ENCODE results near the gene SRRM4.
"Not testable (repeated sequence)": the region's sequence is repeated elsewhere in the genome, so short reads cannot be mapped to it uniquely, and the experiment has no call there.

The SRRM4 gene

DNA sequence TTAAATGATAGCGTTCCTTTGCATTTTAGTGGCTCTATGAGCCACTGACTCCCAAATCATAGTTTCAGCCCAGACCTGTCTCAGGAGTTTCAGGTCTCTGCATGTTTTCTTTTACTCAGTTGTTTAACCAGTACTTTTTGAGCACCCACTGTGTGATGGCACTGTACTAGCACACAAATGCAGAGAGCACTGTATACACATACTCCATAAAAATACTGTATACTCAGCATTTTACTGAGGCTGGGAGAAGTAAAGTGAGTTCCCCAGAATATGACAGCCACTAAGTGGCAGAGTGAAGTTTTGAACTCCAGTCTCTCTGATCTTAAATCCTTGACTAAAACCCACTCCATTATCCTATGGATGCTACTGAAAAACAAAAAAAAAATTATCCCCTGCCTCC, 121.4 kb downstream of the SRRM4 start:
- no peaks in the 10 kb centered on the region for H3K27me3 Mint-ChIP-seq

DNA sequence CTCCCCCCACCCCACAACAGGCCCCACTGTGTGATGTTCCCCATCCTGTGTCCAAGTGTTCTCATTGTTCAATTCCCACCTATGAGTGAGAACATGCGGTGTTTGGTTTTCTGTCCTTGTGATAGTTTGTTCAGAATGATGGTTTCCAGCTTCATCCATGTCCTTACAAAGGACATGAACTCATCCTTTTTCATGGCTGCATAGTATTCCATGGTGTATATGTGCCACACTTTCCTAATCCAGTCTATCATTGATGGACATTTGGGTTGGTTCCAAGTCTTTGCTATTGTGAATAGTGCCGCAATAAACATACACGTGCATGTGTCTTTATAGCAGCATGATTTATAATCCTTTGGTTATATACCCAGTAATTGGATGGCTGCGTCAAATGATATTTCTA, 123.6 kb downstream of the SRRM4 start:
- H3K4me1 Mint-ChIP-seq (ENCODE audit: low read depth); H3K27ac Mint-ChIP-seq; H3K36me3 Mint-ChIP-seq (ENCODE audit: low read depth); H3K9me3 Mint-ChIP-seq; H3K27me3 Mint-ChIP-seq; H3K4me3 Mint-ChIP-seq: not testable (repeated sequence)

More for the DNA sequence above, 121.4 kb downstream of the SRRM4 start:
- H3K4me1 Mint-ChIP-seq (ENCODE audit: low read depth) = no peaks in the 10 kb centered on the region
- no peaks in the 10 kb centered on the region for H3K36me3 Mint-ChIP-seq (ENCODE audit: low read depth)
- H3K4me3 Mint-ChIP-seq = no peak overlapping the region
- no peak overlapping the region for H3K27ac Mint-ChIP-seq
- peaks cover 10% of the 10 kb centered on the region for H3K9me3 Mint-ChIP-seq

DNA sequence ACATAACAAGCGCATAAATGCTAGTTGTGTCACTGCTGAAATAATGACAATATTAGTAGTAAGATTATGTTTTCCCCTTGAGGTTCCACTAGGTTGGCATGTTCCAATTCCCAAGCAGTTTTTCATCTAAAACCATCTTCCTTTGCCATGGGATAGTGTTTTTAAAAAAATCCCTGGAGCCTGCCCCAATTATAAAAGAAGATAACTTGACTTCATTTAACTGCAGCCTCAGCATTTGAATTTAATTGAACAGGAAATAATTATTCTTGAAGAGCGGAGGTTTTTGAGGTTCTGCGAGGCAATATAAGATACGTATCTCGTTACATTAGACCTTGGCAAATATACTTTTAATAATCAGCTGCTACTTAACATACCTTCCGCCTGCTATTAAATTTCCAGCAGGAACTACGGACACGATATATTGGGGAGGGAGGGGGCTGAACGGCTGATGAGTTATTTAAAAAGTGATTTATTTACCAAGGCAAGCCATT, 132.2 kb downstream of the SRRM4 start:
- Mint-ChIP-seq H3K27me3 (peaks cover 4% of the 10 kb centered on the region), H3K4me1 (ENCODE audit: low read depth) (no peaks in the 10 kb centered on the region), H3K36me3 (ENCODE audit: low read depth) (no peaks in the 10 kb centered on the region), H3K4me3 (no peak overlapping the region), H3K9me3 (no peaks in the 10 kb centered on the region), H3K27ac (no peak overlapping the region)

DNA sequence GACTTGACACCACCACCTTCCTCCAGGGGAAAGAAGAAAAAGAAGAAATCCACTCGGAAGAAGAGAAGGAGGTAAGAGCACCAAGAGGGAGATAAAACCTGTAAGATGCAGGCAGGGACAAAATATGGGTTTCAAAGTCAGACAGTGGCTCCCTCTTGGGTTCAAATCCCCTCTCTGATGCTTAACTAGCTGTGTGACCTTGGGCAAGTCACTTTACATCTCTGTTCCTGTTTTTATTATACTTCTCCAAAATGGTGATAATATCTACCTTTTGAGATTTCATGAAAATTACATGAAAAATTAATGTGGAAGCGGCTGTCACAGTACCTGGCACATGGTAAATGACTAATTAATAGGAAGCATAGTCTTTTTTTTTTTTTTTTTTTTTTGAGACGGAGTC, 133.0 kb downstream of the SRRM4 start:
- Mint-ChIP-seq H3K36me3 (ENCODE audit: low read depth) (no peaks in the 10 kb centered on the region), H3K4me1 (ENCODE audit: low read depth) (no peaks in the 10 kb centered on the region), H3K9me3 (no peaks in the 10 kb centered on the region), H3K4me3 (no peak overlapping the region), H3K27ac (no peak overlapping the region), H3K27me3 (peaks cover 4% of the 10 kb centered on the region)

DNA sequence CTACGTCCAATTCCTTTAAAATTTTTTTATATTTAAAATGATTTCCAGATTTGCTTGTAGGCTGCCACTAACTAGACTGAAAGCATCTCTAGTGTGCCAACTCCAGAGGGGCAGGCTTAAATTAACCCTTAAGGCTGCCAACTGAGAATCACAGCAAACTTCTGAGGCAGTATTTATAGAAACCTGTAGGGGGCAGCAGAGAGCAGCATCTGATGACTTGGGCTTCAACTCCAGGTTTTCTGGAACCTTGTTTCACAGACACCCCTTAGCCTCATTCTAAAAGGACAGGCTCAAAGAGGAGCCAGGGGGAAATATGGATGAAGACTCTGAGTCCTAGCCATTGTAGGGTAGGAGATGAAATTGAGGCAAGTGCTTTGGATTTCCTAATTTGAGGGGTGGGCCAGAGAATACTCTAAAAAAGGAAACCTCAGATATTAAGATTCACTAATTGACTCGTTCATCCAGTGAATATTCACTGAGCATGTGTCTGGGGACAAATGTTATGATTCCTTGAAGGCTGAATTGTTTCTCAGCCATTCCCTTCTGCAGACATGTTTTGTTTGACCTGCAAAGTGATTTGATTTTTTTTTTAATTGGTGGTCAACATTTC, 134.1 kb downstream of the SRRM4 start:
- Mint-ChIP-seq H3K9me3 (no peaks in the 10 kb centered on the region), H3K4me3 (no peak overlapping the region), H3K27me3 (peaks cover 4% of the 10 kb centered on the region), H3K27ac (no peak overlapping the region), H3K36me3 (ENCODE audit: low read depth) (no peaks in the 10 kb centered on the region), H3K4me1 (ENCODE audit: low read depth) (no peaks in the 10 kb centered on the region)

DNA sequence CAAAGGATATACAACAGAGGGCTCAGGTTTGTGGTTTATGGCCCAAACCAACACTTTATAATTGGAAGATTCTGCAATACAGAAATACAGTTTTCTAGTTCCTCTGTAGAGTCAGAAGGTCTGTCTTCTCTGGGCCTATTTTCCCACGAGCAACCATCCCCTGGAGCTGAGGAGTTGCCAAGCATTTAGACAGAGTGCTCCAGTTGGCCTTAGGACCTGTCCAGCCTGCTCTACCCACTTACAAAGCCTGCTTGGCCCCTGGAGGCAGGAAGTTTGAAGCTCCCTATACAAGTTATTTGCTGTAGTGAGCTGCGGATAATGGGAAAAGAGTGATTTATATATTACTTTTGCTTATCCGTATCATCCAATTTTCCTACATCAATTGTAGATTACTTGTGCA, 136.6 kb downstream of the SRRM4 start:
- Mint-ChIP-seq H3K27me3 (no peaks in the 10 kb centered on the region), H3K9me3 (no peaks in the 10 kb centered on the region), H3K4me1 (ENCODE audit: low read depth) (no peaks in the 10 kb centered on the region), H3K4me3 (no peak overlapping the region), H3K36me3 (ENCODE audit: low read depth) (no peaks in the 10 kb centered on the region), H3K27ac (no peak overlapping the region)

DNA sequence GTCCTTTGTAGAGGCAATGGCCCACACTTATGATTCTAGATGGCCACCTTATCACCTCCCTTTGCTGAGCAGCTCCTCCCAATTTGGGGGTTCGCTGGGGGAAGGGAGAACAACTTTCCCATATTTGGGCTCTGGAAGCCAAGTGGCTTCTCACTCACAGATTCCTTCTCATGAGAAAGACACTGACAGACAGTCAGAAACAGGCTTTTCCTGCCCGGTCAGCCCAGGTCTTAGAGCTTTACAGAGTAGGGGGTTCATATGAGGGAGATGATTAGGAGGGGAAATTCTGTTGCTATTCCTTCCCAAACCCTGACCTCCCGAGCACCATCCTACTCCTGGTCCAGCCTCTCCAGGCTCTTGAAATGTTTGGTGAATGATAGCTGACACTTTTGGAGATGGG, 137.3 kb downstream of the SRRM4 start:
- Mint-ChIP-seq H3K4me1 (ENCODE audit: low read depth) (no peaks in the 10 kb centered on the region), H3K27me3 (no peaks in the 10 kb centered on the region), H3K27ac (no peak overlapping the region), H3K9me3 (no peaks in the 10 kb centered on the region), H3K4me3 (no peak overlapping the region), H3K36me3 (ENCODE audit: low read depth) (no peaks in the 10 kb centered on the region)

DNA sequence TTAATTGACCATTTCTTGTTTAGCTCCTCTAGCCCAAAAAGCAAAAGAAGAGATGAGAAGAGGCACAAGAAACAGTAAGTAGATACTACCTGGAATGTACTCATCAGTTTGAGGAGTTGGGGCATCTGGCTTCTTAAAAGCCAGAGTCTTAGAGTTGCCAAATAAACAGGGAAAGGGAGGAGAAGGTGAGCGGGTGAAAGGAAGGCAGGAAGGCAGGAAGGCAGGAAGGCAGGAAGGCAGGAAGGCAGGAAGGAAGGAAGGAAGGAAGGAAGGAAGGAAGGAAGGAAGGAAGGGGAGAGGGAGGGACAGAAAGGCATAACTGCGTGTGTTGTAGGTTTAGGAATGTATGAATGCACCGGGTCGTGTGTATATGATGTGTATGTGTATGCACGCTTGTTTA, 140.7 kb downstream of the SRRM4 start:
- Mint-ChIP-seq H3K27me3 (no peaks in the 10 kb centered on the region), H3K36me3 (ENCODE audit: low read depth) (no peaks in the 10 kb centered on the region), H3K4me3 (no peak overlapping the region), H3K4me1 (ENCODE audit: low read depth) (no peaks in the 10 kb centered on the region), H3K27ac (no peak overlapping the region), H3K9me3 (no peaks in the 10 kb centered on the region)

DNA sequence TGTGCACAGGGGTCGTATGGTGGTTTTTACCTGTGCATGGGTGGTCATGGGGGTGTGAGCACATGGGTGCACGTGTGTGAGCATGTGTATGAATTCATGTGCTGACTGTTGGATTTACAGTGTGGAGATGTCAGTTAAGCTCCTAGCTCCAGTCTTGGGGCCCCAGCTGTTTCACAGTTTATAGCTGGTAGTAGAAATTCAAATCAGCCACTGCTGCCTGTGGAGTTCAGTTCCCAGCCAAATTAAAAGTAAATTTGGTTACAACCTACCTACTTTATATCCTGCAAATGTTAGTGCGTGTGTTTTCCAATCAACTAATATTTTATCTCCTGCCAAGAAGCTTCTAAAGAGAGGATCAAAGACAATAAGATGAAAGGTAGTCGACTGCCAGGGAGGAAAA, 141.4 kb downstream of the SRRM4 start:
- Mint-ChIP-seq H3K9me3 (no peaks in the 10 kb centered on the region), H3K36me3 (ENCODE audit: low read depth) (no peaks in the 10 kb centered on the region), H3K4me3 (no peak overlapping the region), H3K4me1 (ENCODE audit: low read depth) (no peaks in the 10 kb centered on the region), H3K27me3 (no peaks in the 10 kb centered on the region), H3K27ac (no peak overlapping the region)

DNA sequence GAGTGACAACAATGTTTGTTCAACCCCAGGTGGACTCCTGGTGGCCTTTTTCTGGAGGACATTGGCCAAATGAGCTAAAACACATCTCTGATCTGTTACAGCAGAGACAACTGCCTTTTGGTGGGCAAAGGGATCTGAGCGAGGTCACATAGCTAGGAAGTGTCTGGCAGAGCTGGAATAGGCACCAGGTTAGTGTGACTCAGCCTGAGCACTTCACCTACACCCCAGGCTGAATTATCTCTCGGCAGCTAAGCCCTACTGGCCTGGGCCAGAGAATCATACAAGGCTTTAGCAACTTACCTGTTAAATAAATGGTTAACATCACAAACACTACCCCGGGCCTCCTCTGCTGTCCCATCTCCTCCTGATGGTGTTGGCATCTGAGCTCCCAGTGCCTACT, 147.2 kb downstream of the SRRM4 start:
- peaks cover 8% of the 10 kb centered on the region for H3K27me3 Mint-ChIP-seq
- H3K27ac Mint-ChIP-seq = no peak overlapping the region
- H3K4me1 Mint-ChIP-seq (ENCODE audit: low read depth) = no peaks in the 10 kb centered on the region
- peaks cover 23% of the 10 kb centered on the region for H3K9me3 Mint-ChIP-seq
- H3K36me3 Mint-ChIP-seq (ENCODE audit: low read depth) = no peaks in the 10 kb centered on the region
- no peak overlapping the region for H3K4me3 Mint-ChIP-seq

DNA sequence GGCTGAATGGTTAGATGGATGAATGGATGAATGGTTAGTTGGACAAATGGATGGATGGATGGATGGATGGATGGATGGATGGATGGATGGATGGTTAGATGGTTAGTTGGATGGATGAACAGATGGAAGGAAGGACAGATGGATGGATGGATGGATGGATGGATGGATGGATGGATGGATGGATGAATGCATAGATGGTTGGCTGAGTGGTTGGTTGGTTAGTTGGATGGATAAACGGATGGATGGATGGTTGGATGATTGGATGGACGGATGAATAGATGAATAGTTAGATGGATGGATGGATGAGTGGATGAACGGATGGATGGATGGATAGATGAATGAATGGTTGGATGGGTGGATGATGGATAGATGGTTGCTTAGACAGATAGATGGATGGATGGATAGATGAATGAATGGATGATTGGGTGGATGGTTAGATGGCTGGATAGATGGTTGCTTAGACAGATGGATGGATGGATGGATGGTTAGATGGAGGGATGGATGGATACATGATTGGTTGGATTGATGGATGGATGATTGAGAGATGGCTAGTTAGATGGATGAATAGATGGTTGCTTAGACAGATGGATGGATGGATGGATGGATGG, 148.6 kb downstream of the SRRM4 start:
- Mint-ChIP-seq H3K36me3 (ENCODE audit: low read depth) (no peaks in the 10 kb centered on the region), H3K9me3 (peaks cover 26% of the 10 kb centered on the region), H3K27me3 (peaks cover 8% of the 10 kb centered on the region), H3K27ac (no peak overlapping the region), H3K4me3 (no peak overlapping the region), H3K4me1 (ENCODE audit: low read depth) (no peaks in the 10 kb centered on the region)

DNA sequence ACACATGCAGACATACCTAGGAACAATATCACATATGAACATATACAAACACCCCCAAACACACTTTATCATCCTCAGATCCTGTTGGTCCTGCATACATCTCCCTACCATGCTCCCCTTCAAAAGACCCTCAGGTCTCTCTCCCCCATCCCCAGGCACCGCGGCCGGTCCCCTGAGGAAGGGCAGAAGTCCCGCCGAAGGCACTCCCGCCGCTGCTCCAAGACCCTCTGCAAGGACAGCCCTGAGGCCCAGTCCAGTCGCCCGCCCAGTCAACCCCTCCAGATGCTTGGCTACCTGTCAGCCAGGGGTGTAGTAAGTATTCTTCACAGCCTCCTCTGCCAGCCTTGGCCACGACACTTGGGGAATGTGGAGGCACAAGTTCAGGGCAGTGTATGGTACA, 149.2 kb downstream of the SRRM4 start:
- Mint-ChIP-seq H3K9me3 (peaks cover 26% of the 10 kb centered on the region), H3K4me1 (ENCODE audit: low read depth) (no peaks in the 10 kb centered on the region), H3K36me3 (ENCODE audit: low read depth) (no peaks in the 10 kb centered on the region)

DNA sequence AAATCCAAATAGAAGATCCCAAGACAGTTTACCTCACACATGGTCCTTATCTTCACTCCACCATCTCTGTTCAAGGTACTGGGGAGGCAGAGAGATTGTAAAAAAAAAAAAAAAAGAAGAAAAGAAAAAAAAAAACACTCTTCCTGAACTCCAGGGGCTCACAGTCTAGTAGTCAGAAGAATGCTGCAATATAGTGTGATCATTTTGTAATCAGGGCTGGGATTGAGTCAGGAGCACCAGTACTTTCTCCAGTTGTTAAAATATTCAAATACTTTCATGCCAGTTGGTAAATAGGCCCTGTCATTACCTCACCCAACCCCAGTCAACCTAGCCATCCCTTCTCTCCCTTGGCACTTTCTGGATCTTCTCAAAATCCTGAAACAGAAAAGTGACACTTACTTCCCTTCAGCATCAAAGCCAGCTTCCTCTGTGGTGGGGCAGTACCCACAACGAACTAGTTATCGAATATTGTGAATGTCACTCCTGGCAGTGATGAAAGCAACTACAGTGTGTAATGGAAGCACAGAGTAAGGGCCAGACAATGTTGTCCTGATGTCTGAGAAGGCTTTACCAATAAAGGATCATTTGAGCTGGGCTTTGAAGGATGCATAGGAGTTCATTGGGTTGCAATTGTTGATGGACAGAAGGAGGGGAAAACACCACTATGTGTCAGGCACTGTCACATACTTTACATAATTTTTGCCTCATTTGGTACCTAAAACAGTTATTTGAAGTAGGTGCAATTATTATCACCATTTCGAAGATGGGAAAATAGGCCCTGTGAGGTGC, 153.1 kb downstream of the SRRM4 start:
- Mint-ChIP-seq H3K27me3 (peaks cover 7% of the 10 kb centered on the region), H3K36me3 (ENCODE audit: low read depth) (no peaks in the 10 kb centered on the region), H3K4me1 (ENCODE audit: low read depth) (no peaks in the 10 kb centered on the region), H3K4me3 (no peak overlapping the region), H3K27ac (no peak overlapping the region), H3K9me3 (peaks cover 24% of the 10 kb centered on the region)

More for the DNA sequence above, 149.2 kb downstream of the SRRM4 start:
- Mint-ChIP-seq H3K27ac (no peak overlapping the region), H3K27me3 (peaks cover 8% of the 10 kb centered on the region), H3K4me3 (no peak overlapping the region)

DNA sequence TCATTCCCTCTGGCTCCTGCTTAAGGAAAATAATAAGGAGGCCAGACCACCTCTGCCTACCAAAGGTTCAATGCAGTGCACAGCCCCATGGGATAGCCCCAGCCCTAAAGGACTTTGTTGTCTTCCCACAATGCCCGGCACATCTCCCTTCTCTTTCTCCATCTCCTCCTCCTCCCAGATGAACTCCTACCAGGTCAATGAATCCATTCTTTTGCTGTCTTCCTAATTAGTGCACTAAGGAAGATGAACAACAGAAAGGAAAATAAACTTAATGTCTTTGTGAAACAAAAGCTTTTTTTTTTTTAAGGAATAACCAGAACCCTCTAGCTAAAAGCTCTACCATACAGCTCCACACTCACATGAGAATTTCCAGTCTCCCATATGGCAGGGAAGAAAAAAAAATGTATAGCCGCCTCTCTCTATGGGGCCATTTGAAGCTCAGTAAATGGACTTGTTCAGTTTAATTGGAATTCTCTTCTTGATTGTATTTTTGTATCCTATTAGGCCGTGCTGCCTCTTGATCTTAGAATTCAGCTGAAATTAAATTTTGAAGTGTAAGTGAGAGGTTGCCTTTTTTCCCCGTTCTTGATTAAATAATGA, 155.6 kb downstream of the SRRM4 start:
- Mint-ChIP-seq H3K27me3 (no peaks in the 10 kb centered on the region), H3K36me3 (ENCODE audit: low read depth) (no peaks in the 10 kb centered on the region), H3K27ac (no peak overlapping the region), H3K4me1 (ENCODE audit: low read depth) (no peaks in the 10 kb centered on the region), H3K9me3 (peaks cover 9% of the 10 kb centered on the region), H3K4me3 (no peak overlapping the region)

DNA sequence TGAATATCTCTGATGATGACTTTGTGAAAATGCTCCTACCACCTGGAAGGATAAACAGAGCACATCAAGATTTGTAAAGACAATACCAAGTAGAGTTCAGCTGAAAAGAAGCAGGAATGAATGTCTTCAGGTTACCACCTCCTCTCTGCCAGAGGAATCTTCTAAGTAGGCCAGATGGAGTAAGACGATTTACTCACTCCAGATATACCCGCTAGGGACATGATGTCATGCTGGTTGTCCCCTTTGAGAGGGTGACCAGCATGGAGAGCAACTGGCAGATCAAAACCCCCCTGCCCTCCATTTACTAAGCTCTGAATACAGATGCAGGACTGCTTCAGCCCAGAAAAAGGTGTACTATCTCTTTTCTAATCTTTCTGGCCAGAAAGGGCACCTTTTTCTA, 158.1 kb downstream of the SRRM4 start:
- H3K4me3 Mint-ChIP-seq = no peak overlapping the region
- no peaks in the 10 kb centered on the region for H3K9me3 Mint-ChIP-seq
- no peaks in the 10 kb centered on the region for H3K36me3 Mint-ChIP-seq (ENCODE audit: low read depth)
- no peaks in the 10 kb centered on the region for H3K4me1 Mint-ChIP-seq (ENCODE audit: low read depth)
- H3K27me3 Mint-ChIP-seq = peaks cover 4% of the 10 kb centered on the region
- H3K27ac Mint-ChIP-seq = no peak overlapping the region

Data from stimulated activated naive CD8-positive, alpha-beta T cell treated with anti-CD3 and anti-CD28 coated beads, Interleukin-15, Interleukin-2, amounts not matched to agents 100 ng/mL and 50 ng/mL, for 24 hours (primary cell).